ENCODE measurements around the gene LMNTD1.

LMNTD1 gene

DNA sequence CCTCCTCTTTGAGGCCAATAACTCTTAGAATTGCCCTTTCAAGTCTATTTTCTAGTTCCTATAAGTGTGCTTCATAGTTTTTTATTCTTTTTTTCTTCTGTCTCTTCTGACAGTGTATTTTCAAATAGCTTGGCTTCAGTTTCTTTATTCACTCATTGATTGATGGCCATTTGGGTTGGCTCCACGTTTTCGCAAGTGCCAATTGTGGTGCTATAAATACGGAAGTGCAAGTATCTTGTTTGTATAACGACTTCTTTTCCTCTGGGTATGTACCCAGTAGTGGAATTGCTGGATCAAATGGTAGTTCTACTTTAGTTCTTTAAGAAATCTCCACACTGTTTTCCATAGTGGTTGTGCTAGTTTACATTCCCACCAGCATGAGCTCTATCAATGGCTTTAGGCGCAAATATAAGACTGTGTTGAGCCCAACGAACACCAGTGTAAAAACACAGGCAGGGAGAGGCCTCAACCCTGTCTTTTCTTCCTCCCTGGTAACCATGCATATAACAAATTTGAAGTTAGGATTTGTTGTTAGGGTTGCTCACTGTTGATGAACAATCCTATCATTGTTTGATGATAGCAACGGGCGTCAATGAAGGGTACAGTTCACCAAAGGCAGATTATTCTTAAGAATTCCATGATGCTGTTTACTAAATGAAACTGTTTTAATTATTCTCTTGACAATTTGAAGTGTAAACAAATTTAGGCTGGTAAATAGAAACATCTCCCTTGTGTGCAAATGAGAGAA is 13.3 kb upstream of the LMNTD1 start (continued):
- TF ChIP-seq ZNF76 (tag by site-specific recombination; IDR thresholded peaks at IDR 0.05; ENCODE audit: borderline replicate concordance, low read depth) = no peak
- no peak for TF ChIP-seq GFI1B (tag by site-specific recombination; IDR thresholded peaks at IDR 0.05)
- no peak for TF ChIP-seq ZNF664 (tag by site-specific recombination; IDR thresholded peaks at IDR 0.05)
- TF ChIP-seq ZSCAN30 (tag by site-specific recombination; IDR thresholded peaks at IDR 0.05) = no peak
- no peak for TF ChIP-seq BCL11A (tag by site-specific recombination; IDR thresholded peaks at IDR 0.05; ENCODE audit: low read depth)

DNA sequence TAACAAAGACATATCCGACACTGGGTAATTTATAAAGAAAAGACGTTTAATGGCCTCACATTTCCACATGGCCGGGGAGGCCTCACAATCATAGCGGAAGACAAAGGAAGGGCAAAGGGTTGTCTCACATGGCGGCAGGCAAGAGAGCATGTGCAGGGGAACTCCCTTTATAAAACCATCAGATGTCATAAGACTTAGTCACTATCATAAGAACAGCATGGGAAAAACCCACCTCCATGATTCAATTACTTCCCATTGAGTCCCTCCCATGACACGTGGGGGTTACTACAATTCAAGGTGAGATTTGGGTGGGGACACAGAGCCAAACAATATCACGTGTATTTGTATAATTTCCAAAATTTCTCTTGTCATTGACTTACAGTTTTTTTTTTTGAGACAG is 5.5 kb upstream of the LMNTD1 start:
- CTCF ChIA-PET = interaction anchor here (0.7 to 1.5 kb wide), 3 partner anchors 39 to 304 kb away, joined by 3 to 4 read pairs (median 3); no protein-coding TSS in a partner anchor
- H3K36me3 ChIP-seq (ENCODE audit: control insufficient read depth in 2 of 2, insufficient read depth in 1 of 2, low read length in 2 of 2) = no peaks in the 10 kb centered on the region
- no peak overlapping the region for H3K4me3 ChIP-seq (ENCODE audit: low read depth, low read length)
- TF ChIP-seq, protein P1, sequence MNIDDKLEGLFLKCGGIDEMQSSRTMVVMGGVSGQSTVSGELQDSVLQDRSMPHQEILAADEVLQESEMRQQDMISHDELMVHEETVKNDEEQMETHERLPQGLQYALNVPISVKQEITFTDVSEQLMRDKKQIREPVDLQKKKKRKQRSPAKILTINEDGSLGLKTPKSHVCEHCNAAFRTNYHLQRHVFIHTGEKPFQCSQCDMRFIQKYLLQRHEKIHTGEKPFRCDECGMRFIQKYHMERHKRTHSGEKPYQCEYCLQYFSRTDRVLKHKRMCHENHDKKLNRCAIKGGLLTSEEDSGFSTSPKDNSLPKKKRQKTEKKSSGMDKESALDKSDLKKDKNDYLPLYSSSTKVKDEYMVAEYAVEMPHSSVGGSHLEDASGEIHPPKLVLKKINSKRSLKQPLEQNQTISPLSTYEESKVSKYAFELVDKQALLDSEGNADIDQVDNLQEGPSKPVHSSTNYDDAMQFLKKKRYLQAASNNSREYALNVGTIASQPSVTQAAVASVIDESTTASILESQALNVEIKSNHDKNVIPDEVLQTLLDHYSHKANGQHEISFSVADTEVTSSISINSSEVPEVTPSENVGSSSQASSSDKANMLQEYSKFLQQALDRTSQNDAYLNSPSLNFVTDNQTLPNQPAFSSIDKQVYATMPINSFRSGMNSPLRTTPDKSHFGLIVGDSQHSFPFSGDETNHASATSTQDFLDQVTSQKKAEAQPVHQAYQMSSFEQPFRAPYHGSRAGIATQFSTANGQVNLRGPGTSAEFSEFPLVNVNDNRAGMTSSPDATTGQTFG (tag by site-specific recombination; IDR thresholded peaks at IDR 0.05; ENCODE audit: borderline replicate concordance) = no peak
- H3K4me1 ChIP-seq (ENCODE audit: control insufficient read depth, insufficient read depth, low read length) = no peaks in the 10 kb centered on the region
- no peaks in the 10 kb centered on the region for H3K9me3 ChIP-seq (ENCODE audit: control insufficient read depth, insufficient read depth, low read depth, low read length)
- POLR2A ChIA-PET = no interaction called here
- H3K27ac ChIP-seq (ENCODE audit: extremely low read depth, low read depth, low read length) = no peak overlapping the region

DNA sequence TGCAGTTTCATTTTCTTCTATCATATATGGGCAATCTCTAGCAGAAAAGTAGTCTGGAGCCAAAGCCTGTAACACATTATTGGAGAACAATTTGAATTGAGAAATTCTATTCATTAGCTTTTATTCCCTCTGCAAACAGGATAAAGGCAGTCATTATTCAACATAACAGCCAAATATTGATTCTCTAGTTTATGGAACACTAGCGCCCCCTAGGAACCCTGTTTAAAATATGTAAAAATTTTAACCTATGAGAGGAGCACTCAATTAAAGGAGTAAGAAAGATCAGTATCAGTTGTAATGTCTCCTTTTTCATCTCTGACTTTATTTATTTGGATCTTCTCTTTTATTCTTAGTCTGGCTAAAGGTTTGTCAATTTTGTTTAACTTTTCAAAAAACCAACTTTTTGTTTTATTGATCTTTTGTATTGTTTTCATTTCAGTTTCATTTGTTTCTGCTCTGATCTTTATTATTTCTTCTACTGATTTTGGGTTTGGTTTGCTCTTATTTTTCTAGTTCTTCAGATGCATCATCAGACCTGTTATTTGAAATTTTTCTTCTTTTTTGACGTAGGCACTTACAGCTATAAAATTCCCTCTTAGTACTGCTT is 4.8 kb upstream of the LMNTD1 start:
- Histone ChIP-seq H3K36me3 (ENCODE audit: control insufficient read depth in 2 of 2, insufficient read depth in 1 of 2, low read length in 2 of 2) (no peaks in the 10 kb centered on the region), H3K4me3 (ENCODE audit: low read depth, low read length) (no peak overlapping the region), H3K27ac (ENCODE audit: extremely low read depth, low read depth, low read length) (no peak overlapping the region), H3K4me1 (ENCODE audit: control insufficient read depth, insufficient read depth, low read length) (no peaks in the 10 kb centered on the region), H3K9me3 (ENCODE audit: control insufficient read depth, insufficient read depth, low read depth, low read length) (no peaks in the 10 kb centered on the region)
- ChIA-PET CTCF (interaction anchor here (0.6 to 2.7 kb wide), 10 partner anchors 10 to 404 kb away, joined by 3 to 16 read pairs (median 3); no protein-coding TSS in a partner anchor), POLR2A (no interaction called here)
- TF ChIP-seq ZNF423 (tag by site-specific recombination; IDR thresholded peaks at IDR 0.05) = no peak
- no peak for TF ChIP-seq ZNF274 (IDR thresholded peaks at IDR 0.05; ENCODE audit: low read length)
- no peak for TF ChIP-seq ZNF274 (tag by site-specific recombination; IDR thresholded peaks at IDR 0.05; ENCODE audit: borderline replicate concordance)
- peak; percentile 26 for TF ChIP-seq ZNF654 (tag by site-specific recombination; IDR thresholded peaks at IDR 0.05; ENCODE audit: low read depth)
- no peak for TF ChIP-seq TCF7L2 (IDR thresholded peaks at IDR 0.05; ENCODE audit: borderline replicate concordance, low read depth, low read length)
- TF ChIP-seq, protein P2, sequence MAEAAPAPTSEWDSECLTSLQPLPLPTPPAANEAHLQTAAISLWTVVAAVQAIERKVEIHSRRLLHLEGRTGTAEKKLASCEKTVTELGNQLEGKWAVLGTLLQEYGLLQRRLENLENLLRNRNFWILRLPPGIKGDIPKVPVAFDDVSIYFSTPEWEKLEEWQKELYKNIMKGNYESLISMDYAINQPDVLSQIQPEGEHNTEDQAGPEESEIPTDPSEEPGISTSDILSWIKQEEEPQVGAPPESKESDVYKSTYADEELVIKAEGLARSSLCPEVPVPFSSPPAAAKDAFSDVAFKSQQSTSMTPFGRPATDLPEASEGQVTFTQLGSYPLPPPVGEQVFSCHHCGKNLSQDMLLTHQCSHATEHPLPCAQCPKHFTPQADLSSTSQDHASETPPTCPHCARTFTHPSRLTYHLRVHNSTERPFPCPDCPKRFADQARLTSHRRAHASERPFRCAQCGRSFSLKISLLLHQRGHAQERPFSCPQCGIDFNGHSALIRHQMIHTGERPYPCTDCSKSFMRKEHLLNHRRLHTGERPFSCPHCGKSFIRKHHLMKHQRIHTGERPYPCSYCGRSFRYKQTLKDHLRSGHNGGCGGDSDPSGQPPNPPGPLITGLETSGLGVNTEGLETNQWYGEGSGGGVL (tag by site-specific recombination; IDR thresholded peaks at IDR 0.05) = no peak
- TF ChIP-seq, protein P3, sequence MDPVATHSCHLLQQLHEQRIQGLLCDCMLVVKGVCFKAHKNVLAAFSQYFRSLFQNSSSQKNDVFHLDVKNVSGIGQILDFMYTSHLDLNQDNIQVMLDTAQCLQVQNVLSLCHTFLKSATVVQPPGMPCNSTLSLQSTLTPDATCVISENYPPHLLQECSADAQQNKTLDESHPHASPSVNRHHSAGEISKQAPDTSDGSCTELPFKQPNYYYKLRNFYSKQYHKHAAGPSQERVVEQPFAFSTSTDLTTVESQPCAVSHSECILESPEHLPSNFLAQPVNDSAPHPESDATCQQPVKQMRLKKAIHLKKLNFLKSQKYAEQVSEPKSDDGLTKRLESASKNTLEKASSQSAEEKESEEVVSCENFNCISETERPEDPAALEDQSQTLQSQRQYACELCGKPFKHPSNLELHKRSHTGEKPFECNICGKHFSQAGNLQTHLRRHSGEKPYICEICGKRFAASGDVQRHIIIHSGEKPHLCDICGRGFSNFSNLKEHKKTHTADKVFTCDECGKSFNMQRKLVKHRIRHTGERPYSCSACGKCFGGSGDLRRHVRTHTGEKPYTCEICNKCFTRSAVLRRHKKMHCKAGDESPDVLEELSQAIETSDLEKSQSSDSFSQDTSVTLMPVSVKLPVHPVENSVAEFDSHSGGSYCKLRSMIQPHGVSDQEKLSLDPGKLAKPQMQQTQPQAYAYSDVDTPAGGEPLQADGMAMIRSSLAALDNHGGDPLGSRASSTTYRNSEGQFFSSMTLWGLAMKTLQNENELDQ (tag by site-specific recombination; IDR thresholded peaks at IDR 0.05; ENCODE audit: low read depth) = no peak
- no peak for TF ChIP-seq TRIM28 (IDR thresholded peaks at IDR 0.05; ENCODE audit: borderline replicate concordance, low read length)
- no peak for TF ChIP-seq ZBTB8A (tag by site-specific recombination; IDR thresholded peaks at IDR 0.05)
